ENCODE data around the gene NHSL1.

DNA sequence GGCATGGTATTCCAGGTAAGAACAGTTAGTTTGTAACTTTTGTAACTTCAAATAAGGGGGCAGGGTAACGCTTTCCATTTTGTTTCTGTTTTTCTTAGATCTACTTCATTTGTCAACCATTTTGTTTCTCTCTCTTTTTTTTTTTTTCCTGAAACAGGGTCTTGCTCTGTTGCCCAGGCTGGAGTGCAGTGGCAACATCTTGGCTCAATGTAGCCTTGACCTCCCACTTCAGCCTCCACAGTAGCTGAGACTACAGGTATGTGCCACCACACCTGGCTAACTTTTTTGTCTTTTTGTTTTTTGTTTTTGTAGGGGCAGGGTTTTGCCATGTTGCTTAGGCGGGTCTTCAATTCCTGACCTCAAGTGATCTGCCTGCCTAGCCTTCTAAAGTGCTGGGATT is 32.1 kb upstream of the NHSL1 start:
- TF ChIP-seq, protein P1, sequence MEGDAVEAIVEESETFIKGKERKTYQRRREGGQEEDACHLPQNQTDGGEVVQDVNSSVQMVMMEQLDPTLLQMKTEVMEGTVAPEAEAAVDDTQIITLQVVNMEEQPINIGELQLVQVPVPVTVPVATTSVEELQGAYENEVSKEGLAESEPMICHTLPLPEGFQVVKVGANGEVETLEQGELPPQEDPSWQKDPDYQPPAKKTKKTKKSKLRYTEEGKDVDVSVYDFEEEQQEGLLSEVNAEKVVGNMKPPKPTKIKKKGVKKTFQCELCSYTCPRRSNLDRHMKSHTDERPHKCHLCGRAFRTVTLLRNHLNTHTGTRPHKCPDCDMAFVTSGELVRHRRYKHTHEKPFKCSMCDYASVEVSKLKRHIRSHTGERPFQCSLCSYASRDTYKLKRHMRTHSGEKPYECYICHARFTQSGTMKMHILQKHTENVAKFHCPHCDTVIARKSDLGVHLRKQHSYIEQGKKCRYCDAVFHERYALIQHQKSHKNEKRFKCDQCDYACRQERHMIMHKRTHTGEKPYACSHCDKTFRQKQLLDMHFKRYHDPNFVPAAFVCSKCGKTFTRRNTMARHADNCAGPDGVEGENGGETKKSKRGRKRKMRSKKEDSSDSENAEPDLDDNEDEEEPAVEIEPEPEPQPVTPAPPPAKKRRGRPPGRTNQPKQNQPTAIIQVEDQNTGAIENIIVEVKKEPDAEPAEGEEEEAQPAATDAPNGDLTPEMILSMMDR (IDR thresholded peaks at IDR 0.05; ENCODE audit: insufficient read depth, low read length, poor library complexity, severe bottlenecking) = no peak
- TF ChIP-seq EZH2phosphoT487 (conservative IDR thresholded peaks at IDR 0.05; ENCODE audit: low read length) = no peak
